GM18511 (cell line): ENCODE data around the gene ALOX15B.
"Not testable (repeated sequence)": the region's sequence is repeated elsewhere in the genome, so short reads cannot be mapped to it uniquely, and the experiment has no call there.

ENCODE experiments used
- ATAC-seq: cut with Tn5 transposase; IDR thresholded peaks from one replicate; pipeline ENCODE4 v1.9.1; 2021; ENCODE audit warnings: mild to moderate bottlenecking, moderate library complexity; ENCODE audit not compliant: unreplicated experiment

The ALOX15B gene

DNA sequence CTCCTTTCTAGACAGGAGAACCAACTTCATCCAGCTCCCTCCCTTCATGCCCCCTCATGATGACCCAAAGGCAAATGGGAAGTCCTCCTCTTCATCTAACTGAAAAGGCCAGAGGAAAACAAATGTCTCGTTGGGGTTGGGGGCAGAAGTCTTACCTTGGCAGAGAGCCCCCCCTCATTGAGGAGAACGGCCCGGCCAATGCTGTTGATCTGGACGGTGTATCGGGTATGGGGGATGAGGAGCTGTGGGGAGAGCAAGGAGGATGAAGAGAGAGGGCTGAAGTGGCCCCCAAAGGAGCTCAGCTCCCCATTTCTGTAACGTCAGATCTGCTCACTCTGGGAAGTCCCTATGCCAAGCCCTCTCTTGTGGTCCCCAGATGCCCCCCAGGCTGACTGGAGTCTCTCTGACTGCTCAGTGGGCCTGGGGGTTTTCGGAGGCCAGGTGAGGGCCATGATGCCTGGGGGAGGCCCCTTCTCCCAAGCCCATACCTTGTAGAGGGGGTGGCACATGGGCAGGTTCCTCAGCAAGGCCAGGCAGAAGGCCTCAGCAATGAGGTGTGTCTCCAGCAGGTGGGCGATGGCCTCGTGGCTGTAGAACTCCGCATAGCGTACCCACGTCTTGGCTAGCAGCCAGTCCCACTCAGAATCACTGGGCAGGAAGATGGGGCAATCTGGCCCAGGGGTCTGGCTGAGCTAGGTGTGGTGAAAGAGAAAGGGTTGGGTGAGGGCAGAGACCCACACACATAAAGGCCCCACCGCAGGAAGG, 37.8 kb downstream of the ALOX15B start:
- ATAC-seq = no peak

DNA sequence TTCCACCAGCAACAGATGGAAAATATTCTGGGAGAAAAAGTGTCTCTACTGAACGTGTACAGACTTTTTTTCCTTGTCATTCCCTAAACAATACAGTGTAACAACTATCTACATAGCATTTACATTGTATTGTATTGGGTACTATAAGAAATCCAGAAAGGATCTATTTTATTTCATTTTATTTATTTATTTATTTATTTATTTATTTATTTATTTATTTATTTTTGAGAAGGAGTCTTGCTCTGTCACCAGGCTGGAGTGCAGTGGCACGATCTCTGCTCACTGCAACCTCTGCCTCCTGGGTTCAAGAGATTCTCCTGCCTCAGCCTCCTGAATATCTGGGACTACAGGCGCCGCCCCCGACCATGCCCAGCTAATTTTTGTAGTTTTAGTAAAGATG, 39.1 kb downstream of the ALOX15B start:
- ATAC-seq = not testable (repeated sequence)

- no peak for ATAC-seq
Measured at GRCh38 chr17:8079291-8080207, 40.7 kb downstream of the ALOX15B start.

GRCh38 chr17:8080208-8080798, 41.4 kb downstream of the ALOX15B start:
- ATAC-seq = no peak

- no peak for ATAC-seq
Measured at GRCh38 chr17:8080799-8081219, 42.0 kb downstream of the ALOX15B start.

GRCh38 chr17:8081876-8082275, 43.0 kb downstream of the ALOX15B start:
- ATAC-seq = no peak

DNA sequence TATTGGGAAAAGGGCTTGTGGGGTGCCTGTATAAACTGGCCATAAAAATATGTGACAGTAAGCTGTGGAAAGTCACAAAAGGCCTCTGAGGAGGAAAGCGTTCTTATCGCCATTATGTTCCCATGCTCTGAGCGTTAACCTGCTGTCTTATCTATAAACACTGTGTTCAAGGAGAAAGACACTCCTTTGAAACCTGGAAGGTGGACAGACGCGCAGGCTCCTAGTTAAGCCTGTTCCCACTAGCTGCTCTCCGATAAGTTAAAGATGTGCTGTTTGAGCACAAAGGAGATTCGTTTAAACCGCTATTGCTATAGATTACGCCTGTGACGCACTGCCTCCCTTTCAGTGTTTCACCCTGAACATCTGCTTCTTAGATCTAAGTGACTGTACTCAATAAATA, 43.4 kb downstream of the ALOX15B start:
- no peak for ATAC-seq

GRCh38 chr17:8084250-8084649, 45.4 kb downstream of the ALOX15B start:
- ATAC-seq = no peak

DNA sequence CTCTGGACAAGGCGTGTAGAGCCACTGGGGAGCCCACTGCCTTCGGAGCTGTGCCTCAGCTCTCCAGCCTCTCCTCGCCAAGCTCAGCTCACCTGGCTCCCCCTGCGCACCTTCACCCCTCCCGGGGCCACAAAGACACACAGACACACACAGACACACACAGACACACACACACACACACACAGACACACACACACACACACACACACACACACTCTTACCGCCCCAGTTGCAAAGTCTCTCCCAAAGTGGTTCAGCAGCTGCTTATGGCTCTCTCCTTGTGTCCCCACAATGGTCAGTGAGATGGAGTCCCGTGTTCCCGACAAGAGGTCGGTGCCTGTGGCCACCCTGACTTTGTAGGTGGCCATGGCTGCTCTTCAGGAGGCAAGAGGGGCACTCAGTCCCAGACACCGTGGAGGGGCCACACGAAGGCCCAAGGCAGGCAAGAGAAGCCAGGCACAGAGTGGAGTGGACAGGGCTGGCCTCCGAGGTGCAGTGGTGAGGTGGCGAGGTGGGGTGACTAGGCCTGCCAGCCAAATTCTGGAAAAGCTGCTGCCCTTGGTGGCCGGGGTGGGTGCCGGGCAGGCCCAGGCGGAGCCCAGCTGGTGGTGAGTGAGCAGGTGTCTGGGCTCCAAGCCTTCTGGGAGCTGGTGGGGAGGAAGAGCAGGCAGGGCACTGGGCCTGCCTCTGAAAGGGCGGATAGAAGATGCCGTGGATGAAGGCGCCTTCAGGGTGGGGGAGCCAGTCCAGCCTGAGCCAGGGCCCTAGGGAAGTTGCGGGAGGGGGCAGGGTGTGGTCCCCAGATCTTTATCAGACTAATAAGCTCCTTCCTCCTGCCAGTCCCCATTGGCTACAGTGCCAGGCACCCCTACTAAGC, 48.5 kb downstream of the ALOX15B start, which contains the start of gene ALOX12B:
Gene ALOX12B, minus strand, starts transcription at position 642 of the 877 bp plus-strand sequence. Its CDS starts 274 bp downstream, at position 368.
- ATAC-seq = no peak

GRCh38 chr17:8087952-8088230, 49.0 kb downstream of the ALOX15B start:
- no peak for ATAC-seq

DNA sequence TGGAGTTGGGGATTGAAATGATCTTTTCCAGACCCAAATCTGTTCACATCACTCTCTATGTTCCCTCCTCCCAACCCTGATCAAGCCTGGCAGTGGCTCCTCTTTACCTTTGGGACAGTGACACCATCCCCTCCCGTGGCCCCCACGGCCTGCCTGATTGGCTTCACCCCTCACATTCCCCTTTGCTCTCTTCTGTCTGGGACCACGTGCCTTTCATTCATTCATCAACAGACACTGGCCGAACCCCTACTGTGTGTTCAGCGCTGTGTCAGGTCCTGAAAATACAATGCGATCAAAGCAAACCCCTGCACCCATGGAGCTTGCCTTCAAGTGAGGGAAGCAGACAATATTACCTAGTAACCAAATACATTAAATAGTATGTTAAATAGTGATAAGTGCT, 50.9 kb downstream of the ALOX15B start:
- ATAC-seq = no peak

- no peak for ATAC-seq
Measured at GRCh38 chr17:8091033-8091687, 52.3 kb downstream of the ALOX15B start.

DNA sequence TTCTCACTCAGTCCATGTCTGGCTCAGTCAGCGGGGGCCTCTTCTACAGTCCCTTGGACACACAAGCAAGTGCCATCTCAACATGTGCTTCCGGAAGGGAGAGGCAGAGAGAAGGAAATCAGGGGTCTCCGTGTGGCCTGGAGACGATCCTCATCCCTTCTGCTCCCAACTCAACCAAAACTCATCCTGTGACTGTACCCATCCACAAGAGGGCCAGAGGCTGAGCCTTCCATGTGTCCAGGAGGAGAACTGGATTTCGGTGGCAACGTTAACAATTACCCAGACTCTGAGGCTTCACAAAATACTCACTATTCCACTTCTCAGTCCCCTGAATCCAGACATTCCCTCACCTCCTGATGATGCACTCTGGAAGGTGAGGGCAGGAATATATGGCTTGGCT, 56.5 kb downstream of the ALOX15B start:
- no peak for ATAC-seq

GRCh38 chr17:8096541-8096940, 57.7 kb downstream of the ALOX15B start:
- no peak for ATAC-seq
